Measurements from ENCODE around the gene MAVS.

Gene MAVS

DNA sequence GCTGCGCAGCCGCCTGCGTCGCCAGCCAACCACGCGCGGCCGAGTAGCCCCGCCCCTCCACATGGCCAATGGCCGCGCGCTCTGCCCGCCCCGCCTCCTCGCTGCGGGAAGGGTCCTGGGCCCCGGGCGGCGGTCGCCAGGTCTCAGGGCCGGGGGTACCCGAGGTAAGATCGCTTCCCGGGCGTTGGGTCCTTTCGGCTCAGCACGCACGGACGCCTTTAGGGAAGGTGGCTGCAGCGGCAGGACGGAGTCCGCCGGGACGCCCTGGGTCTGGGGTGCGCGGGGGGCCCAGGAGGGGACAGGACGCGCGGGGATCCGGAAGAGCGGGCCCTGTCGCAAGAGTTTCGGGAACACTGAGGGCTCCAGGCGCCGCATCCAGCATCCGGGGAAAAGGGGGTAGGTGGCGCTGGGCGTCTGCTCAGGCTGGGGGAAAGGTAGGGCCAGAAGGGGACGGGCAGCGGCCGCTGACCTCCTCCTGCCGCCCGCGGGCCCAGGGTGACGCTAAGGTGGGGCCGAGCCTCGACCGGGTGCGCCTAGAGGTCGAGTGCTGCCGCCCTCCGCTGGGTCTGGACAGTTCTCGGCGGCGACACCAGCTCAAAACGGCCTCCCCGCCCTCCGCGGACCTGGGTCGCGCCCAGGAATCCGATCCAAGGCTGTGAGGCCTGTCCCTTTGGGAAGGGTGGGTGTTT lies at the start of gene MAVS:
TSS of gene MAVS (plus strand) at position 95 of the 689 bp plus-strand sequence. CDS start 7,791 bp downstream, outside the sequence.
- DNase-seq (ENCODE audit: low read depth in 2 of 2): peak; percentile 78 to 88

DNA sequence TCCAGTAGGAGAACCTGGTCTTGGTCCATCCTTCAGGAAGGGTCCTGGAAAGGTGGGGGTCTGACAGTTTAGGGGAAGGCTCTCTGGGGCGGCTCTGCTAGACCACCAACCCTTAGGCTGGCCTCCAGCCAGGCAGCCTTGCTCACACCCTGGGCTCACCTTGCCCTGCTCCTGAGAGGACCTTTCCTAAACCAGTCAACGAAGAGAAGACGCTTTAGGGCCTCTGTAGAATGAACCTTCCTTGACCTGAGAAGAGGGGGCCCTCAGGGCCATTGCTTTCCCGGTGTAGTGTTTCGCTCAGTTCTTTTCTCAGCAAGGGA lies 49.4 kb upstream of the MAVS start:
- no peak for DNase-seq (ENCODE audit: low read depth in 2 of 2)

DNA sequence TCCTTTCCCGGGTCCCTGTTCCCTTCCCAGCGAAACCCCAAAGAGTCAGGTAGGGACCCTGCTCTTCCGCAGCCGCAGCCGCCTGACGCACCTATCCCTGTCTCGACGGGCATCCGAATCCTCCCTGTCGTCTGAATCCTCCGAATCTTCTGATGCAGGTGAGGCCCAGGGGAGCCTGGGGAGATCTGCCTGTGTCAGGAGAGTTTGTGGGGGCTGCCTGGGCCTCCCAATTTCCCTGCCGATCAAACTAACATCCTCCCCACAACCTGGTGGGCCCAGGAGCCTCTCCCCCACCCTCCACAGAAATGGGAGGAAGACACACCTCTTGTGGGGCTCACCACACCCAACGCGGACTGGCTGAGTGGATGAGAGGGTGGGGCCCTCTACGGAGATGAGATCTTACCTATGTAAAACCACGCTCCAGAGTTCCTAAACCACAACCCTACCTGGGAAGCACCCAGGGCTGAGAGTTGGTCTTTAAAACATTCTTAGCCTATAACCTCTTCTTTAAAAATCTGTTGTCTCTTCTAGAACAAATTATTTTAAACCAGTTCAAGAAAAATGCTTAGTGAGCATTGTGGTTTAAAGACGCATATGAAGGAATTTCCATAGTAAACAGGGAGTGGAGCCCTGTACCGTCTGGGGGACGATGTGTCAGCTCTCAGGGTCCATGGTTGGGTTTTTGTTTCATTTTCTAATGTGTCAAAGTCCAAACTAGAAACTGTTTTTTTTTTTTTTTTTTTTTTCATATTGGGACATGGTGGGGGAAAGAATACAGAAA lies 48.9 kb upstream of the MAVS start:
- peak in 1 of 2 donors; percentile 44 for DNase-seq (ENCODE audit: low read depth in 2 of 2)

DNA sequence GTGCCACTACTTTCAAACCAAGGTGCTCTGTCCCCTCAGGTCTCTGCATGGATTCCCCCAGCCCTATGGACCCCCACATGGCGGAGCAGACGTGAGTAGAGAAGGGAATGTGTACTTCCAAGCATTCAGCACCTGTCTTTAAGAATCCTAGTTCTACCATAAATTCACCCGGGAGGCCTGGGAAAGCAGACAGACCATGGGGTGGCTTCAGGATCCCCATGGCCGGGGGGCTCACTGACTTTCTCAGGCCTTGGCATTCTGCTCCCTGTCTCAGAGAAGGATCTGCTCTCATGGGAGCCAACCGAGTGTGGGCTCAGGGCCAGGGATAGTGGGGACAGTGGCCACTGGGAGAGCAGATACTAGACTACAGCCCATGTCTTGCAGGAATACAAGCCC lies 48.3 kb upstream of the MAVS start:
- DNase-seq (ENCODE audit: low read depth in 2 of 2): no peak

DNA sequence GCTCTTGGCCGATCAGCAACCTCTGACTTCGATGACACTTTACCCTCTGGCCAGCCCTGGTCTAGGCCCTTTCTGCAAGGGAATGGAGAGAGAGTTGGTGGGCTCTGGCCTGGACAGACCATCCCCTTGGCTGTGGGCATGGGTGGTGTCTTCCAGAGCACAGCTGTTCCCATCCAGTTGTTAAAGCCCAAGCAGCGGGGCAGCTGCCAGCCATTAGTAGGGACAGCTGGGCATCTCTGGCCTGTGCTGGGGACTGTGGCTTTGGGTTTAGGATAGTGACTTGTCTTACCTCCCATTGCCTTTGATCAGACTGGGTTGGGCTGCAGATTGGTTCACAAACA lies 47.8 kb upstream of the MAVS start:
- DNase-seq (ENCODE audit: low read depth in 2 of 2): no peak

DNA sequence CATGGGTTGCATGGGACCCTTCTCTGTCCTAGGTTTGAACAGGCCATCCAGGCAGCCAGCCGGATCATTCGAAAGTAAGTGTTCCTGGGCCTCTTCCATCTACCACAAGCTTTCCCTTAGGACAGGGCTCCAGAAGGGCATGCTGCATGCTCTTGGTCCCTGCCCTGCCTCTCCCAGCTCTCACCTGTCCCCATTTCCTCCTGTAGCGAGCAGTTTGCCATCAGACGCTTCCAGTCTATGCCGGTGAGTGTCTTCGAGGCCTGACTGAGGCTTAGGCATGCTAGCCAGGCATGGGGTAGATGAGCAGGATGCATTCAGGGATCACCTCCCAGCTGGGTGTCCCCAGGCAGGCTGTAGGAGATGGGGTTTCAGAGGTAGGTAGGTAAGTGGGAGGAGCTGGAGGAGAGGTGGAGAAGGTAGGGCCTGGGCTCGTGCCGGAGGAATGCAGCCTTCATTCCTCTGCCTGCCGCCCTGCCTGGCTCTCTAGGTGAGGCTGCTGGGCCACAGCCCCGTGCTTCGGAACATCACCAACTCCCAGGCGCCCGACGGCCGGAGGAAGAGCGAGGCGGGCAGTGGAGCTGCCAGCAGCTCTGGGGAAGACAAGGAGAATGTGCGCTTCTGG lies 46.3 kb upstream of the MAVS start:
- no peak for DNase-seq (ENCODE audit: low read depth in 2 of 2)

DNA sequence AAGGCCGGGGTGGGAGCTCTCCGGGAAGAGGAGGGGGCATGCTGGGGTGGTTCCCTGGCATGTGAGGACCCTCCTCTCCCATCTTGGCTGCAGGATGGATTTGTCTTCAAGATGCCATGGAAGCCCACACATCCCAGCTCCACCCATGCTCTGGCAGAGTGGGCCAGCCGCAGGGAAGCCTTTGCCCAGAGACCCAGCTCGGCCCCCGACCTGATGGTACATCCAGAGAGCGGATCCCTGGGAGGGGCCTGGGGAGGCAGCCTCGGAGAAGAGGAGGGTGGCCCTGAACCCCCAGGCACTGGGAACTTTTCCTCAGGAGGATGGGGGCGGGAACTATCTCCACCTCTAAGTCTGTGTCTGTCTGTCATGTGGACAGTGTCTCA lies 45.8 kb upstream of the MAVS start:
- no peak for DNase-seq (ENCODE audit: low read depth in 2 of 2)

DNA sequence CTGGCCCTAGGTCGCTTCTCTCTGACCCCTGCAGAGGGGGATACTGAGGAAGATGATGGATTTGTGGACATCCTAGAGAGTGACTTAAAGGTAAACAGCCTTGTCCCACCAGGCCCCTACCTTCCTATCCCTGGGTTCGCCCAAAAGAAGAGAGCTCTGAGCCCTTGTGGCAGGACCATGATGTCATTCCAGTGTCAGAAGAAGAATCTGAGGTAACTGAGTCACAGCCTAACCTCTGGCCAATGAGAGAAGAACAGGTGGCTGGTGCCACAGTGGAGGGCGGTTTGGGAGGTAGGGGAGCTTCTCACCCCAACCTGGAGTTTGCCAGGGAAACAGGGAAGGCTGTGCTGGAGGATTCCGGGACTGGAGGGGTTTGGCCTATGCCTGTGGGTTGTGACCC lies 45.3 kb upstream of the MAVS start:
- DNase-seq (ENCODE audit: low read depth in 2 of 2): no peak

DNA sequence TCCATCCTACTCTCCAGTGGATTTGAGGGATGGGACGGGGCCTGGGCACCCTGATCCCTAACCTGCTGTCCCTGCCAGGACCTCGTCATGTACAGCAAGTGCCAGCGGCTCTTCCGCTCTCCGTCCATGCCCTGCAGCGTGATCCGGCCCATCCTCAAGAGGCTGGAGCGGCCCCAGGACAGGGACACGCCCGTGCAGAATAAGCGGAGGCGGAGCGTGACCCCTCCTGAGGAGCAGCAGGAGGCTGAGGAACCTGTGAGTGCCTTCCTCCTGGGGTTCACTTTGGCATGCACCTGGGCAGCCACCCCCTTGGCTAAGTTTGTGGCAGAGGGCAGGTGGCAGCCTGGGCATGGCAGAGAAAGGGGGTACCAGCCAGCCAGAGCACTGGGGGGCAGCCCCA lies 44.8 kb upstream of the MAVS start:
- DNase-seq (ENCODE audit: low read depth in 2 of 2): no peak

DNA sequence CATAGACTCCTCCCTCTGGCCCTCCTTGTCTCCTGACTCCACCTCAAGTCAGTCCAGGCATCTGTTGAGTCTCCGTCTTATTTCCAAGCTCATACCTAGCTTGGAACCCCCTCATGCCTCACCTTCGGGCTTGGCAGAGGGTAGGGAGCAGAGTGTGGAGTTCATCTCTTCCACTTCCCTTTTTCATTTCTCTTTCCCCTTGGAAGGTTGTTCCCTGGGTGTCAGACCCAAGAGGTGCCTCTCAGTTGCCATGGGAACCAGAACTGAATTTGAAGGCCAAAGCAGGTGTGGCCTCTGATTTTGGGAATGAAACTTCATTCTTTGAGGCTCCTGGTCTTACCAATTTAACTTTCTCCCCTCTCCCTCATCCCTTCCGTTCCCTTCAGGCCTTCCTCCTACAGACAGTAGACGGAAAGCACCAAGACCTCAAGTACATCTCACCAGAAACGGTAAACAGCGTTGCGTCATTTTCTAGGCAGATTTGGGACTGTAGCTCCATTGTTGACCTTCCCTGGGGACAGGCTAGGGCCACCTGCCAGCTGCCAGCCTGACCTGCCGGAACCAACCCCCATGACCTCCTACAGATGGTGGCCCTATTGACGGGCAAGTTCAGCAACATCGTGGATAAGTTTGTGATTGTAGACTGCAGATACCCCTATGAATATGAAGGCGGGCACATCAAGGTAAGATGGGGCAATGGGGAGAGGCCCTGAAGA lies 44.0 kb upstream of the MAVS start:
- no peak for DNase-seq (ENCODE audit: low read depth in 2 of 2)

DNA sequence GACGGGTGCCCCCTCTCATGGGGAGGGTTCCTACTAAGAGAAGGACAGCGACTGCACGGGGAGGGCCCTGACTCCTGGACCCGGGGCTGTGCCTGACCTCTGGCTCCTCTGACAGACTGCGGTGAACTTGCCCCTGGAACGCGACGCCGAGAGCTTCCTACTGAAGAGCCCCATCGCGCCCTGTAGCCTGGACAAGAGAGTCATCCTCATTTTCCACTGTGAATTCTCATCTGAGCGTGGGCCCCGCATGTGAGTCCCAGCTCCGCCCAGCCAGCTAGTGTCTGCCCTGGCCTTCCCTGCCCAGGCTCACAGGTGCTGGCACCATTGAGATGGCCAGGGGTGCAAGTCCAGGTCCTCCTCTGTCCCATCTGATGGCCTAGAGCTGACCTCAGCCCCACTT lies 43.3 kb upstream of the MAVS start:
- no peak for DNase-seq (ENCODE audit: low read depth in 2 of 2)

DNA sequence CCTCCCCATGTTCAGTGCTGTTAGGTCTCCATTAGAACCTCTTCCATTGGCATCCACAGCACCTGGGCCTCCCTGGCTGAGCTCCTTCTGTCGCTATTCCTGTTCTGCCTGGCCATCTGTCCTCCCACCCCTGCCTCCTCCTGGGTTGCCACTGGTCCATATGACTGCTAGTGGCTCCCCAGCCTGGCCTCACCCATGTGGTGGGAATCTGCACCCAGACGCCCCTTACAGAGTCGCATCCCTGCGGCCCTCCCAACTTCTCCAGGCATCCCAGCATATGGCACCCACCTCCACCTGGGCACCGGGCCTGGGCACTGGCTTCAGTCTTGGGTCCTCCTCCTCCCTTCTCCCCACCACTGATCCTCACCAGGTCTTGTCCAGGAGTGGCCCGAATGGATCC lies 42.8 kb upstream of the MAVS start:
- no peak for DNase-seq (ENCODE audit: low read depth in 2 of 2)

DNA sequence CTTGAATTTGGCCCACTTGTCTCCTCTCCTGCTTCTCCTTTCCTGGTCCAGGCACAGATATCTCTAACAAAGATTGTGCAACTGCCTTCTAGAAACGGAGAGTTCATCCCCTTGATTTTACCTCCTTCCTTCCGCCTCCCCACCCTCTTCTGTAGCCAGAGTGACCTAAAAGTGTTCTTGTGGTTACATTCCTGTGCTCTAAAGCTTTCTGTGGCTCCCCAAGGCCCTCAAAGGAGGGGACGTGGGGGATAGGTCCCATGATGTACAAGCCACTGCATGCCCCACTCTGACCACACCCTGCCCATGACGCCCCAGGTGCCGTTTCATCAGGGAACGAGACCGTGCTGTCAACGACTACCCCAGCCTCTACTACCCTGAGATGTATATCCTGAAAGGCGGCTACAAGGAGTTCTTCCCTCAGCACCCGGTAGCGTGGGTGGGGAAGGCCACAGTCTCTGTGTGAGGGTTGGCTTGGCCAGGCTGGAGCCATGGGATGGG lies 42.3 kb upstream of the MAVS start:
- DNase-seq (ENCODE audit: low read depth in 2 of 2): no peak

DNA sequence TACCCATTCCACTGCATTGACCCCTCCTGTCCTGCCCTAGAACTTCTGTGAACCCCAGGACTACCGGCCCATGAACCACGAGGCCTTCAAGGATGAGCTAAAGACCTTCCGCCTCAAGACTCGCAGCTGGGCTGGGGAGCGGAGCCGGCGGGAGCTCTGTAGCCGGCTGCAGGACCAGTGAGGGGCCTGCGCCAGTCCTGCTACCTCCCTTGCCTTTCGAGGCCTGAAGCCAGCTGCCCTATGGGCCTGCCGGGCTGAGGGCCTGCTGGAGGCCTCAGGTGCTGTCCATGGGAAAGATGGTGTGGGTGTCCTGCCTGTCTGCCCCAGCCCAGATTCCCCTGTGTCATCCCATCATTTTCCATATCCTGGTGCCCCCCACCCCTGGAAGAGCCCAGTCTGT lies 41.9 kb upstream of the MAVS start:
- no peak for DNase-seq (ENCODE audit: low read depth in 2 of 2)

DNA sequence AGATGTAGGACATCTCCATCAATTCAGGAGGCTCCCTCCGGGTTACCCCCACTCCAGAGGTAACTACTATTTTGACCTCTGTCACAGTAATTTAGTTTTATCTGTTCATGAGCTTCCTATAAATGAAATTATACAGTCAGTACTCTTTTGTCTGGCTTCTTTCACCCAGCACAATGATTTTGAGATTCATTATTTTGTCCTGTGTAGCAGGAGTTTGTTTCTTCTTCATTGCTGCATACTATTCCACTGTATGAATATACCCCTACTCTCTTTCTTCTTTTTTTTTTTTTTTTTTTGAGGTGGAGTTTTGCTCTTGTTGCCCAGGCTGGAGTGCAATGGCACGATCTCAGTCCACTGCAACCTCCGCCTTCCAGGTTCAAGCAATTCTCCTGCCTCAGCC lies 38.1 kb upstream of the MAVS start:
- DNase-seq (ENCODE audit: low read depth in 2 of 2): no peak

DNA sequence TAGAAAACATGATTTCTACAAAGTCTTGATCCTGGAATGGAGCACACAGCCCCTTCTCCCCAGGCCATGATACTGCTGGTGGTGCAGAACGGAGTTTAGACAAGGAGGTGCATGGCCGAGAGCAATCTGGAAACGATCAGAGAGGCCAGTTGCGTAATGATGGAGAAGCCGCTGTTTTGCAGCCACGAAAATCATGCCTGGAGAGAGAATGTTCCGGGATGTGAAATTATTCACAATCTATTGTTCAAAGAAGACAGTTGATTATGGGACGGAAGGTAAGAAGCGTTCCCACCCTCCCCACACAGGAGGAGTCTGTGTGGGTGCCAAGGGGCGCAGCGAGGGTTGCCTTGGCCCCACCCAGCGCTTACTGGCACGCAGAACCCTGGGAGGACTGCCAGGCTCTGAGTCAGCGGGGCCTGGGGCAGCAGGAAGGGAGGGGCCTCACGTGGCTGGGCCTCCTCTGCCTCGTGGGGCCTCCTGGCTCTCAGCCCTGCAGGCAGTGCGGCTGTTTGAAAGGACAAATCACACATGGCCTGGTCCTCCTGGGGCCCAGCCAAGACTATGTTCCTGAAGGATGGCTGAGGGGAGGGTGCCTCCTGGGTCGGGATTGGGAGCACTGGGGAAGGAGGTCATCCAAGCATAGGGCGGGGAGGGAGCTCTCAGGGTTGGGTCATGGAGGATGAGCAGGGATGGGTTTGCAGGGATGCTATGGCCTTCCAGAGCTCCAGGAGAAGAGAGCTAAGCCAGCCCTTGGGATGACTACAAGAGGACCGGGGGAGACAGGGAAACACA lies 35.0 kb upstream of the MAVS start:
- DNase-seq (ENCODE audit: low read depth in 2 of 2): peak; percentile 80 to 87

DNA sequence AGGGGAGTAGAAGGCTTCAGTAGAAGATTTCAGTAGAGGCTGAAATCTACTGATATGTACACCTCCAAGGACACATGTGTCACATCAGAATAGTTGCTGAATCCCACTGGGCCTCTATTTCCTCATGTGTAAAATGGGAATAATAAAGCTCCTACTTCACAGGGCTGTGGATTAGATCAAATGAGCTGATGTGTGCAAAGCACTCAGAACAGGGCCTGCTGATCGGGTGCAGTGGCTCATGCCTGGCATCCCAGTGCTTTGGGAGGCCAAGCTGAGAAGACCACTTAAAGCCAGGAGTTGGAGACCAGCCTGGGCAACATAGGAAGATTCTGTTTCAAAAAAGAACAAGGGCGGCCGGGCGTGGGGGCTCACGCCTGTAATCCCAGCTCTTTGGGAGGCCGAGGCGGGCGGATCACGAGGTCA lies 34.4 kb upstream of the MAVS start:
- DNase-seq (ENCODE audit: low read depth in 2 of 2): no peak

DNA sequence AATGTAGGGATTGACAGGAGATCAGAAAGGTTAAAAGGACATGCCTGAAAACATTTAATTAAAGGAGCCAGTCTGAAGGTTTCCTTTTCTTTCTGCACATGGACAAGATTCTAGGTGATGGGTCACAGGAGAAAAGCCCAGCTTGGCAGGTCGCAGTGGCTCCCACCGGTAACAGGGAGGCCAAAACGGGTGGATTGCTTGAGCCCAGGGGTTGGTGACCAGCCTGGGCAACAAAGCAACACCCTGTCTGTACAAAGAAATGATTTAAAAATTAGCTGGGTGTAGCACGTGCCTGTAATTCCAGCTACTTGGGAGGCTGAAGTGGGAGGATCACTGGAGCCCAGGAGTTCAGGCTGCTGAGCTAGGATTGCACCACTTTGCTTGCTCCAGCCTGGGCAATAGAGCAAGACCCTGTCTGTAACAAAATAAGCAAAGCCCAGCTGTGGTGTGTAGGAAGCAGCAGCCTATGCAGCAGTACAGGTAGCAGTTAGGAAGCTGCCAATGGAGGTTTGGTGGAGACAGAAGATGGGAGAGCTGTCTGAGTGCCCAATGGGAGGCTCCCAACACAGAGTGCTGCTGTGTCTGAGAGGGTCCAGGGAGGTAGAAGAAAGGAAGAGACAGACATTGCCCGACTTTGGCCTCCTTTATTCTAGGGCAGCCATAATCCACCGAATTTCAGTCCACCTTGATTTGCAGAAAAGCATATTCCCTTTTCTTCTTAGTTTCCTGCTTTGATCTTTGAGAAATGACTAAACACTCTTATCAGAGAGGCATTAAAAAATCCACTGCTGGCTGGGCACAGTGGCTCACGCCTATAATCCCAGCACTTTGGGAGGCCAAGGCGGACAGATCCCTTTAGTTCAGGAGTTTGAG lies 33.4 kb upstream of the MAVS start:
- DNase-seq (ENCODE audit: low read depth in 2 of 2): no peak

DNA sequence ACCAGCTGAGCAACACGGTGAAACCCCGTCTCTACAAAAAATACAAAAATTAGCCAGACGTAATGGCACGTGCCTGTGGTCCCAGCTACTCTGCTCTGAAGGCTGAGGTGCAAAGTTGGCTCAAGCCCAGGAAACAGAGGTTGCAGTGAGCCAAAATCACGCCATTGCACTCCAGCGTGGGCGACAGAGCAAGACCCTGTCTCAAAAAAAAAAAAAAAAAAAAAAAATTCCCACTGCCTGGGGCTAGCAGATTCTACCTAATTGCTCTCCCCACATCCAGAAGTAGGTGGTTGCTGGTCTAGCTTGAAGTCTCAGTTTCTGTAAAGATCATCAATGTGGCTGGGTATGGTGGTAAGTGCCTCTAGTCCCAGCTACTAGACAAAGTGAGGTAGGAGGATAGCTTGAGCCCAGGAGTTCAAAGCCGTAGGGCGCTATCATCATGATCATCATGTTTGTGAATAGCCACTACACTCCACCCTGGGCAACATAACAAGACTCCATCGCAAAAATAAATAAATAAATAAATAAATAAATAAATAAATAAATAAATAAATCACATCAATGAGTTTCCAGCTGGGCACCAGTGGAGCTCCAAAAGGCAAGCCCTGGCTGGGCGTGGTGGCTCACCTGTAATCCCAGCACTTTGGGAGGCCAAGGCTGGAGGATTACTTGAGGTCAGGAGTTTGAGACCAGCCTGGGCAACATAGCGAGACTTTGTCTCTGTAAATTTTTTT lies 32.6 kb upstream of the MAVS start:
- DNase-seq (ENCODE audit: low read depth in 2 of 2): no peak

DNA sequence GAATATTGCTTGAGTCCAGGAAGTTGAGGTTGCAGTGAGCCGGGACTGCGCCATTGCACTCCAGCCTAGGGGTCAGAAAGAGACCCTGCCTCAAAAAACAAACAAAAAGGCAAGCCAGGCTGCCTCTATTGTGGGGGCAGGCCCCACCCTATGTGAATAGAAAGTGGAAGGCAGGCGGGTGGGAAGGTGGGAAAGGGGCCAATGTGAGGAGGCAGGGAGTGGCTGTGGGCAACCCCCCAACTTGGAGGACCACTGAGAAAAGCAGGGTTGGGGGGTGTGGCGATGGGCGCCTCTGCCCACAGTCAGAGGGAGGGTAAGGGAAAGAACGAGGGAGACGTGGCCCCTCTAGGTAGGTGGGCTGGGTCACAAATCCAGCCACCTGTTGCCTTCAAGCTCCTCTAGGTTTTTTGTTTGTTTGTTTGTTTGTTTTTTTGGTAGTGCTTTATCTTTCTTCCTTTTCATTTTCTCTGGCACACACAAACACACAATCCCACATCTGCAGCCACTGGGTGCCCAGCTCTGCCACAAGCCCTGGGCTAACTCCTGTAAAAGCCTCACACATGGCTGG lies 31.6 kb upstream of the MAVS start:
- DNase-seq (ENCODE audit: low read depth in 2 of 2): no peak

Data from stimulated activated CD8-positive, alpha-beta memory T cell treated with anti-CD3 and anti-CD28 coated beads, Interleukin-2, amount 100 ng/mL, for 48 hours (primary cell).